Transverse colon (tissue), 4 donors: ENCODE results near the gene SHC2. TPM values are rescaled to one million over a fixed set of nuclear protein-coding genes. Genes with fewer than 3 reads are reported as not detected.

ENCODE experiments used
- DNase-seq: peaks from one replicate; pipeline ENCODE4 v3.0.0-alpha.2; 2019
- H3K27ac ChIP-seq, 4 donors: fragments of 200-600 bp; sonication (generic); 2 replicates each; pipeline ENCODE4 v1.5.1; 2016 to 2018; ENCODE audit warnings: inconsistent platforms in 4 of 4
- H3K27me3 ChIP-seq: fragments of 200-600 bp; sonication (generic); 2 replicates; pipeline ENCODE4 v1.5.1; 2017; ENCODE audit warnings: inconsistent platforms
- H3K36me3 ChIP-seq, 4 donors: fragments of 200-600 bp; sonication (generic); 2 replicates each; pipeline ENCODE4 v1.5.1; 2017 to 2019; ENCODE audit warnings: inconsistent platforms in 4 of 4
- H3K4me1 ChIP-seq, 4 donors: fragments of 200-600 bp; sonication (generic); 2 replicates each; pipeline ENCODE4 v1.5.1; 2017 to 2020; ENCODE audit warnings: inconsistent platforms in 4 of 4
- H3K4me3 ChIP-seq, 4 donors: fragments of 200-600 bp; sonication (generic); 1 replicate in 1 of 4; 2 replicates in 3 of 4; pipeline versions ENCODE4 v1.5.1 to v1.6.1; 2017 to 2019; ENCODE audit warnings: inconsistent platforms in 4 of 4
- H3K9me3 ChIP-seq, 2 donors: fragments of 200-600 bp; sonication (generic); 2 replicates each; pipeline ENCODE4 v1.5.1; 2017 to 2019; ENCODE audit warnings: inconsistent platforms in 2 of 2
- EP300 ChIP-seq: sonication (generic); formaldehyde crosslinking; IDR thresholded peaks from one replicate; pipeline ENCODE4 v1.6.1; 2017; ENCODE audit warnings: antibody characterized with exemption, low read depth
- POLR2A ChIP-seq: fragments of 450-650 bp; IDR thresholded peaks from one replicate; pipeline ENCODE4 v1.6.1; 2016; ENCODE audit warnings: antibody characterized with exemption, mild to moderate bottlenecking, moderate library complexity
- POLR2AphosphoS5 ChIP-seq, 3 donors: sonication (generic); formaldehyde crosslinking; IDR thresholded peaks; one replicate each; pipeline ENCODE4 v1.6.1; 2016; ENCODE audit warnings: antibody characterized with exemption in 3 of 3
- WGBS, 2 donors: methylation state at CpG; one replicate each; pipeline ENCODE4 v1.1.5; 2018; ENCODE audit warnings: low coverage in 1 of 2; 5-methylcytosine and 5-hydroxymethylcytosine counted together
- in situ Hi-C, 4 donors: fragments of 200-750 bp; cut with MboI; loops; one replicate each; pipeline versions ENCODE4 v1.15.0 to v1.15.1; 2017; ENCODE audit warnings: low sequenced_read_pairs in 3 of 4, low pct_ligation_motif_present in 1 of 4, low pct_unique_long_range_greater_than_20kb in 1 of 4
- intact Hi-C: fragments of 100-400 bp; cut with DNase I; formaldehyde crosslinking; loops from one replicate; pipeline ENCODE4 v1.15.1; 2023; ENCODE audit warnings: low total_unique reads
- total RNA-seq, 4 donors: library from RNA; depleted of rRNA; stranded (reverse); fragments of >200 nt; gene quantifications; one replicate each; pipeline ENCODE4 v1.1.0, GENCODE V29; 2016
- TF ChIP-seq, protein P1 (sequence below), 5 experiments: fragments of 200-600 bp in 3 of 5; fragments of 450-650 bp in 2 of 5; sonication (generic) in 3 of 5; IDR thresholded peaks; 1 replicate in 2 of 5; 2 replicates in 3 of 5; pipeline ENCODE4 v1.5.1; 2016 to 2017; ENCODE audit warnings: antibody characterized with exemption in 5 of 5, inconsistent platforms in 3 of 5, mild to moderate bottlenecking in 2 of 5, moderate library complexity in 1 of 5

Gene SHC2
- total RNA-seq, 4 donors from 2014 or later: 6.3 to 30.3 (median 11.1) TPM

DNA sequence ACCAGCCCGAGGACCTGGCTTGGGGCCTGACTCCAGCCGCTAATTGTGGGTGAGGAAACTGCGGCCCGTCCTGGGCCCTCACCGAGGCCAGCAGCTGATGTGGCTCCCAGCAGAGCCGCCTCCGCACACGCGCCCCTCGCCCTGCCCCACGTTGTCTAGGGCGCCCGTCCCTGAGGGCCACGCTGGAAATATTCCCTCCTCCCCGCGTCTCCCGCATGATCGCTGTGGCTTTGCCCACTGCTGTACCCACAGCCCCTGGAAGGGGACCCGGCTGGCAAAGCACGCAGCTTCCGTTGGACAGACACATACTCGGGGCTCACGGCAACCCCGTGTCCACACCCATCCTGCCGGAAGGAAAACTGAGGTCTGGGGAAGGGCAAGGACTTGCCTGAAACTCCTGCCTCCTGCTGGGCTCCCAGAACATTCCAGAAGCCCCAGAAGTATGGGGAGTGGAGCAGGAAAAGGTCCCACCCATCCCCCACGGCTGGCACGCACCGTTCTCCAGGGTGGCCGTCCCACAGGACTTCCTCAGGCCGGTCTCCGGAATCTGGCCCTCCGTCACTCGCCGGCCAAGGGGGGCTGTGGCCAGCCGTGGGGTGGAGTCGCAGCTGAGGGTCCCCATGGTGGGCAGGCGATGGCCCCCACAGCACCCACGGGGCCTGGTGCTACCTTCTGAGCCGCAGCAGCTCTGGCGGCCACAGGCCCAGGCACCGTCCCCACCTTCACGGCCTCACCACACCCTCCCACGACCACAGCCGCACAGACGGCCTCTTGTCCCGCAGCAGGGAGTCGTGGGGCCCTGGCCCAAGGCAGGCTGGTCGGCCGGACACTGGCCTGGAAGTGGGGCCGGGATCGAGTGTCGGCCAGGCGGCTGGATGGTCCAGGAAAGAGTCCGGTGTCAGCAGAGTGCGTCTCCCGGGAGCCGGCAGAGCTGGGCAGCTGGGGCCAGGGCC lies 13.6 kb upstream of the SHC2 start:
- no peak overlapping the region for H3K4me3 ChIP-seq
- 70% methylated on average over 54 of the region's 57 CpGs; no CpG with 5 or more reads in 1 of the 2 donors for WGBS, 2 donors

DNA sequence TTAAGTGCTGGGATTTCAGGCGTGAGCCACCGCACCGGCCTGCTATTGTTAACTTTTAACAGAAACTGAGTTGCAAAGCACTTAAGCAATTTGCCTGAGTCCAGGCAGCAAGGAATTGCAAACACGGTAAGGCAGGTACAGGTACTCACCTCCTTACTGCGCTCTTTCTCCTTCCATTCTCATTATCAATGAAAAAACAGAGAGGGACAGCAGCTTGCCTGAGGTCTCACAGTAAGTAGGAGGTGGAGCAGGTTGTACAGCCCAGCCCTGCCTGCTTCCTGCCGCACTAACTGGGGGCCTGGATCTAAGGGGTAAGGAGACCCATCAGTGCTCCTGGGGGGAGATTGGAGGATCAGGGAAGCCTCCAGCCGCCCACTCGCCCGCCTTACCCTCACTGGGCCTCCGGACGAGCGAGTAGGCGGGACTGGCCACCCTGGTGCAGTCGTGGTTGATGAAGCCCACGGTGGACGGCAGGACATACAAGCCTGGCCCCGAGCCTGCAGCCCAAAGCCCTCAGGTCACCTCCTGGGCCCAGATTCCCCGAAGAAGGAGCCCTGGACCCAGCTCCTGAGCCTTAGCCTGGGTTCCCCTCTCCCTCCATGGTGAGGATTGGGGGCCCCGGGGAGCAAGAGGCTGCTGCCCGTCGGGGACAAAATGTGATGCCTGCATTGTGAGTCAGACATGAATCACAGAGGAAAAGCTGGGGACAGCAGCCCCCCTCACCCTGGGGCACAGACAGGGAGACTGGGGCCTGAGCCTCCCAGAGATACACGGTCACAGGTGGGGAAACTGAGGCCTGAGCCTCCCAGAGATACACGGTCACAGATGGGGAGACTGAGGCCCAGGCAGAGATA lies 11.4 kb upstream of the SHC2 start:
- Histone ChIP-seq H3K27ac (no peak overlapping the region), H3K4me3 (no peak overlapping the region), H3K4me1 (no peaks in the 10 kb centered on the region), H3K9me3 (no peaks in the 10 kb centered on the region), H3K36me3 (no peaks in the 10 kb centered on the region), H3K27me3 (no peaks in the 10 kb centered on the region)
- intact Hi-C loops: no loop called here
- WGBS, 2 donors: 63 to 93% methylated on average over 2 to 23 of the region's 23 CpGs
- TF ChIP-seq, protein P1, sequence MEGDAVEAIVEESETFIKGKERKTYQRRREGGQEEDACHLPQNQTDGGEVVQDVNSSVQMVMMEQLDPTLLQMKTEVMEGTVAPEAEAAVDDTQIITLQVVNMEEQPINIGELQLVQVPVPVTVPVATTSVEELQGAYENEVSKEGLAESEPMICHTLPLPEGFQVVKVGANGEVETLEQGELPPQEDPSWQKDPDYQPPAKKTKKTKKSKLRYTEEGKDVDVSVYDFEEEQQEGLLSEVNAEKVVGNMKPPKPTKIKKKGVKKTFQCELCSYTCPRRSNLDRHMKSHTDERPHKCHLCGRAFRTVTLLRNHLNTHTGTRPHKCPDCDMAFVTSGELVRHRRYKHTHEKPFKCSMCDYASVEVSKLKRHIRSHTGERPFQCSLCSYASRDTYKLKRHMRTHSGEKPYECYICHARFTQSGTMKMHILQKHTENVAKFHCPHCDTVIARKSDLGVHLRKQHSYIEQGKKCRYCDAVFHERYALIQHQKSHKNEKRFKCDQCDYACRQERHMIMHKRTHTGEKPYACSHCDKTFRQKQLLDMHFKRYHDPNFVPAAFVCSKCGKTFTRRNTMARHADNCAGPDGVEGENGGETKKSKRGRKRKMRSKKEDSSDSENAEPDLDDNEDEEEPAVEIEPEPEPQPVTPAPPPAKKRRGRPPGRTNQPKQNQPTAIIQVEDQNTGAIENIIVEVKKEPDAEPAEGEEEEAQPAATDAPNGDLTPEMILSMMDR (IDR thresholded peaks at IDR 0.05): no peak
- TF ChIP-seq EP300 (no peak), POLR2AphosphoS5 (IDR thresholded peaks at IDR 0.05) (no peak), POLR2A (no peak)
- in situ Hi-C loops: no loop called here
- DNase-seq: no peak

More for the DNA sequence above, 13.6 kb upstream of the SHC2 start:
- Histone ChIP-seq H3K27ac (no peak overlapping the region), H3K9me3 (no peaks in the 10 kb centered on the region), H3K4me1 (no peaks in the 10 kb centered on the region), H3K36me3 (no peaks in the 10 kb centered on the region), H3K27me3 (no peaks in the 10 kb centered on the region)
- intact Hi-C loops: no loop called here
- no peak for DNase-seq
- no peak for TF ChIP-seq EP300
- TF ChIP-seq POLR2A: no peak
- TF ChIP-seq POLR2AphosphoS5 (IDR thresholded peaks at IDR 0.05): no peak
- TF ChIP-seq, protein P1 (IDR thresholded peaks at IDR 0.05): no peak
- in situ Hi-C loops: no loop called here

DNA sequence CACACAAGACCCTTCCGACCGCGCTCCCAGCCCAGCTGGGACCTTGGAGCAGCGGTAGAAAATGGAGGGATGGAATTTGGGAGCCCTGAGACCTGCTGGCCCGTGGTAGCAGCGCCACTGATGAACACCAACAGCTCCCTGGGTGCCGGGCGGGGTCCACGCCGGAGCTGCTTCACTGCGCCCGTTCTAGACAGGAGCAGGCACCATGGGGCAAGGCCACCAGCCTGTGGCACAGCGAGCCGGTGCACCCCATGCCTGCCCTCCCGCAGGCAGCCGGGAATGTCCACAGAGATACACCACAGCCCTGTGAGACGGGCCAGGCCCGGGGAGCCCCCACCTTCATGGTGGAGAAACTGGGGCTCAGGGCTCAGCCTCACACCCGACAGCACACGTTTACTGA lies 9.9 kb upstream of the SHC2 start:
- Histone ChIP-seq H3K4me1 (no peaks in the 10 kb centered on the region), H3K27ac (no peak overlapping the region), H3K4me3 (no peak overlapping the region), H3K27me3 (no peaks in the 10 kb centered on the region), H3K9me3 (no peaks in the 10 kb centered on the region), H3K36me3 (no peaks in the 10 kb centered on the region)
- WGBS, 2 donors: 79% methylated on average over 16 of the region's 20 CpGs; no CpG with 5 or more reads in 1 of the 2 donors
- intact Hi-C loops: no loop called here
- no peak for TF ChIP-seq POLR2AphosphoS5 (IDR thresholded peaks at IDR 0.05)
- TF ChIP-seq EP300: no peak
- no peak for TF ChIP-seq POLR2A
- TF ChIP-seq, protein P1 (IDR thresholded peaks at IDR 0.05): no peak
- in situ Hi-C loops: no loop called here
- DNase-seq: no peak

DNA sequence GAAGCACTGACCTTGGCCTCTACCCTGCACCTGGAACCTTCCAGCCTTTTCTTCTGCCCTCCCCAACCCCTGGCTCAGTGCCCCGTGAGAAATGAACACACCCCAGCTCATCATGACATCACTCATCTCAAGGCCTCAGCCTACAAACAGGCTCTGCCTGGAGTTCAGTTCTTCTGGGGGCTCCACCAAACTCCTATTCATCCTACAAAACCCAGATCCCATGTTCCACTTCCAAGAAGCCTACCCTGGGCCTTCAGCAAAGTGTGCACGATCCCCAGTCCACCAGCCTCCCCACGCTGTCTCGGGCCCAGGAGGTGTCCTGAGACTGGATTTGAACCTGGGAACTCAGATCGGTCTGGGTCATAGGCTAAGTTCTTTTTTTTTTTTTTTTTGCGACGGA lies 9.0 kb upstream of the SHC2 start:
- TF ChIP-seq EP300: no peak
- TF ChIP-seq POLR2A: no peak
- TF ChIP-seq, protein P1 (IDR thresholded peaks at IDR 0.05): no peak
- no peak for TF ChIP-seq POLR2AphosphoS5 (IDR thresholded peaks at IDR 0.05)
- H3K4me1 ChIP-seq: no peaks in the 10 kb centered on the region
- H3K36me3 ChIP-seq: no peaks in the 10 kb centered on the region
- intact Hi-C loops (no loop called here), in situ Hi-C loops (no loop called here)
- no peak for DNase-seq
- no peak overlapping the region for H3K27ac ChIP-seq
- no peaks in the 10 kb centered on the region for H3K9me3 ChIP-seq
- 78% methylated on average over 7 of the region's 7 CpGs; no CpG with 5 or more reads in 1 of the 2 donors for WGBS, 2 donors
- H3K4me3 ChIP-seq: no peak overlapping the region
- H3K27me3 ChIP-seq: no peaks in the 10 kb centered on the region
